Gastroesophageal sphincter (tissue), 3 donors: ENCODE results near the gene NT5C3A.

ENCODE experiments used
- CTCF ChIP-seq, 4 experiments: fragments of 200-600 bp in 2 of 4; fragments of 450-650 bp in 2 of 4; sonication (generic) in 1 of 4; IDR thresholded peaks; one replicate each; pipeline ENCODE4 v1.5.1; 2017 to 2019; ENCODE audit warnings: antibody characterized with exemption in 4 of 4, mild to moderate bottlenecking in 2 of 4, moderate library complexity in 2 of 4
- POLR2A ChIP-seq, 2 donors: fragments of 450-650 bp; IDR thresholded peaks; one replicate each; pipeline ENCODE4 v1.6.1; 2017; ENCODE audit warnings: antibody characterized with exemption in 2 of 2, mild to moderate bottlenecking in 2 of 2, moderate library complexity in 1 of 2
- POLR2AphosphoS5 ChIP-seq: sonication (generic); formaldehyde crosslinking; IDR thresholded peaks from one replicate; pipeline ENCODE4 v1.6.1; 2017; ENCODE audit warnings: antibody characterized with exemption

GRCh38 chr7:33024189-33024757 lies 38.3 kb downstream of the NT5C3A start:
- no peak for TF ChIP-seq POLR2A (IDR thresholded peaks at IDR 0.05)
- no peak for TF ChIP-seq CTCF (IDR thresholded peaks at IDR 0.05)
- TF ChIP-seq POLR2AphosphoS5: no peak
